KMS-11 (cell line): ENCODE measurements around the gene S1PR5.
"Not testable (repeated sequence)": the region's sequence is repeated elsewhere in the genome, so short reads cannot be mapped to it uniquely, and the experiment has no call there.

Experiments used
- H2AFZ ChIP-seq: fragments of 200-600 bp; sonication (generic); 2 replicates; pipeline ENCODE4 v1.6.1; 2016; ENCODE audit warnings: antibody characterized with exemption, mixed run types, low read depth
- H3K27ac ChIP-seq: fragments of 200-600 bp; sonication (generic); 2 replicates; pipeline ENCODE4 v1.6.1; 2016; ENCODE audit warnings: mild to moderate bottlenecking, mixed run types
- H3K27me3 ChIP-seq: fragments of 200-600 bp; sonication (generic); 2 replicates; pipeline ENCODE4 v1.6.1; 2017; ENCODE audit warnings: mild to moderate bottlenecking, low read depth, mixed run types, moderate library complexity; ENCODE audit not compliant: insufficient read depth
- H3K36me3 ChIP-seq: fragments of 200-600 bp; sonication (generic); 2 replicates; pipeline ENCODE4 v1.6.1; 2017; ENCODE audit warnings: mild to moderate bottlenecking, mixed run types; ENCODE audit not compliant: insufficient read depth
- H3K4me1 ChIP-seq: fragments of 200-600 bp; sonication (generic); 2 replicates; pipeline ENCODE4 v1.6.1; 2016; ENCODE audit warnings: mild to moderate bottlenecking, low read depth, mixed run types; ENCODE audit not compliant: poor library complexity, severe bottlenecking
- H3K4me2 ChIP-seq: fragments of 200-600 bp; sonication (generic); 2 replicates; pipeline ENCODE4 v1.7.0; 2016; ENCODE audit warnings: mild to moderate bottlenecking, mixed run types
- H3K4me3 ChIP-seq: fragments of 200-600 bp; sonication (generic); IDR thresholded peaks from 2 replicates; pipeline ENCODE4 v1.6.1; 2017; ENCODE audit warnings: low read depth, low read length, mixed read lengths; ENCODE audit not compliant: insufficient read depth
- H3K79me2 ChIP-seq: fragments of 200-600 bp; sonication (generic); 2 replicates; pipeline ENCODE4 v1.6.1; 2016; ENCODE audit warnings: low read depth, mixed run types; ENCODE audit not compliant: insufficient read depth
- H3K9ac ChIP-seq: fragments of 200-600 bp; sonication (generic); 2 replicates; pipeline ENCODE4 v1.6.1; 2016; ENCODE audit warnings: mild to moderate bottlenecking, mixed run types
- H4K20me1 ChIP-seq: fragments of 200-600 bp; sonication (generic); 2 replicates; pipeline ENCODE4 v1.6.1; 2016; ENCODE audit warnings: mild to moderate bottlenecking, mixed run types; ENCODE audit not compliant: insufficient read depth
- TF ChIP-seq, protein P1 (sequence below): fragments of 200-600 bp; sonication (generic); conservative IDR thresholded peaks from 2 replicates; pipeline ENCODE4 v1.6.1; 2017; ENCODE audit warnings: low read depth, mild to moderate bottlenecking, antibody characterized with exemption, low read length, moderate library complexity, mixed read lengths

The S1PR5 gene

DNA sequence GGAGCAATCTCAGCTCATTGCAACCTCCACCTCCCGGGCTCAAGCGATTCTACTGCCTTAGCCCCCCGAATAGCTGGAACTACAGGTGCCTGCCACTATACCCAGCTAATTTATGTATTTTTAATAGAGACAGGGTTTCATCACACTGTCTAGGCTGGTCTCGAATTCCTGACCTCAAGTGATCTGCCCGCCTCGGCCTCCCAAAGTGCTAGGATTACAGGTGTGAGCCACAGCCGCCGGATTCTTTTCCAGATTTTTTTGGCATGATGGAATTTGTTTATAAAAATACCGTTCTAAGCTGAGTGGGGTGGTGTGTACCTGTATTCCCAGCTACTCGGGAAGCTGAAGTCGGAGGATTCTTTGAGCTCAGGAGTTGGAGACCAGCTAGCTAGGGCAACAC lies 20.4 kb upstream of the S1PR5 start:
- H3K4me1 ChIP-seq, result peaks cover 10% of the 10 kb centered on the region
- no peaks in the 10 kb centered on the region for H3K79me2 ChIP-seq
- no peak overlapping the region for H2AFZ ChIP-seq
- H3K4me2 ChIP-seq, result no peak overlapping the region
- H3K9ac ChIP-seq, result no peak overlapping the region
- H3K27ac ChIP-seq, result no peak overlapping the region
- TF ChIP-seq, protein P1, sequence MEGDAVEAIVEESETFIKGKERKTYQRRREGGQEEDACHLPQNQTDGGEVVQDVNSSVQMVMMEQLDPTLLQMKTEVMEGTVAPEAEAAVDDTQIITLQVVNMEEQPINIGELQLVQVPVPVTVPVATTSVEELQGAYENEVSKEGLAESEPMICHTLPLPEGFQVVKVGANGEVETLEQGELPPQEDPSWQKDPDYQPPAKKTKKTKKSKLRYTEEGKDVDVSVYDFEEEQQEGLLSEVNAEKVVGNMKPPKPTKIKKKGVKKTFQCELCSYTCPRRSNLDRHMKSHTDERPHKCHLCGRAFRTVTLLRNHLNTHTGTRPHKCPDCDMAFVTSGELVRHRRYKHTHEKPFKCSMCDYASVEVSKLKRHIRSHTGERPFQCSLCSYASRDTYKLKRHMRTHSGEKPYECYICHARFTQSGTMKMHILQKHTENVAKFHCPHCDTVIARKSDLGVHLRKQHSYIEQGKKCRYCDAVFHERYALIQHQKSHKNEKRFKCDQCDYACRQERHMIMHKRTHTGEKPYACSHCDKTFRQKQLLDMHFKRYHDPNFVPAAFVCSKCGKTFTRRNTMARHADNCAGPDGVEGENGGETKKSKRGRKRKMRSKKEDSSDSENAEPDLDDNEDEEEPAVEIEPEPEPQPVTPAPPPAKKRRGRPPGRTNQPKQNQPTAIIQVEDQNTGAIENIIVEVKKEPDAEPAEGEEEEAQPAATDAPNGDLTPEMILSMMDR, result no peak
- H3K36me3 ChIP-seq, result no peaks in the 10 kb centered on the region
- peaks cover 24% of the 10 kb centered on the region; the same call in 1 of the 2 replicates for H3K27me3 ChIP-seq
- H4K20me1 ChIP-seq, result no peaks in the 10 kb centered on the region
- H3K4me3 ChIP-seq, result no peak overlapping the region

DNA sequence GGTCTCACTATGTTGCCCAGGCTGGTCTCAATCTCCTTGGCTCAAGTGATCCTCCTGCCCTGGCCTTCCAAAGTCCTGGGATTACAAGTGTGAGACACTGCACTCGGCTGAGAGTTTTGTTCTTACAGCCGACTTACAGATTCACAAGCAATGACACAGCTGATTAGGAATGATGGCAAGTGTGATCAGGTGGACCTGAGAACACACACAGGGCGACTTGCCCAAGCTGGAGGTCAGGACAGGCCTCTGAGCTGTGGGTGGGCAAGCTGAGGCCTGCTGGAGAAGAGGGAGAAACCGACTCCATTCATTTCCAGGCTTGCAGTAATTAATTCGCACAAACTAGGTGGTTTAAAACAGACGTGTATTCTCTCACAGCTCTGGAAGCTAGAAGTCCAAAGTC lies 18.4 kb upstream of the S1PR5 start:
- no peak overlapping the region for H3K4me3 ChIP-seq
- no peak overlapping the region for H3K27ac ChIP-seq
- no peak overlapping the region for H3K9ac ChIP-seq
- H3K79me2 ChIP-seq, result no peaks in the 10 kb centered on the region
- H3K36me3 ChIP-seq, result no peaks in the 10 kb centered on the region
- H4K20me1 ChIP-seq, result no peaks in the 10 kb centered on the region
- no peak overlapping the region for H3K4me2 ChIP-seq
- H3K27me3 ChIP-seq, result peaks cover 23% of the 10 kb centered on the region; the same call in 1 of the 2 replicates
- TF ChIP-seq, protein P1, result no peak
- no peak overlapping the region for H2AFZ ChIP-seq
- H3K4me1 ChIP-seq, result no peaks in the 10 kb centered on the region

DNA sequence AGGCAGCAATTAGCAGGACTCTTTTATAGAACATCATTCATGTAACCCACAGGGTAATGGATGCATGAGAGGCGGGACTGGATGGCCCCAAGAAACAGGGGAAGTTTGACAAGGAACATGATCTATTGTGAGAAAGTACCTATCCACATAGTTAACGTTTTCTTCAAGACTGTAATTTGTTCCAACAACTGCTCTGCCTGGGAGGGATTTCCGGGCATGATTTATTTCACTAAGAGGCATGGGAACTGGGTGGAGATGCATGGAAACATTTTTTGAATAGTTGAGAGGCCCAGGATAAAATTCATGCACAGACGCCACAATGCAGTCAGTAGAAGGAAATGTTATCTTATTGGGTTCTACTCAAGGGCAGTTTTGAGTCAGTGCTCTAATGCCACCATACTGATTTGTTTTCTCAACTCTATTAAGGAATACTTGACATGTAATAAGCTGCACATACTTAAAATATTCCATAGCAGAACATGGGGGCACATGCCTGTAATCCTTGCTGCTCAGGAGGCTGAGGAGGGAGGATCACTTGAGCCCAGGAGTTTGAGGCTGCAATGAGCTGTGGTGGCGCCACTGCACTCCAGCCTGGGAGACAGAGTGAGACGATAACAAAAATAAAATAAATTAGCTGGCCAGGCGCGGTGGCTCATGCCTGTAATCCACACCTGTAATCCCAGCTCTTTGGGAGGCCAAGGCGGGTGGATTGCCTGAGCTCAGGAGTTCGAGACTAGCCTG lies 16.6 kb upstream of the S1PR5 start:
- H4K20me1 ChIP-seq, result no peaks in the 10 kb centered on the region
- no peaks in the 10 kb centered on the region for H3K36me3 ChIP-seq
- no peaks in the 10 kb centered on the region for H3K79me2 ChIP-seq
- no peak overlapping the region for H3K4me3 ChIP-seq
- no peak overlapping the region for H3K4me2 ChIP-seq
- H3K27ac ChIP-seq, result no peak overlapping the region
- no peak overlapping the region for H3K9ac ChIP-seq
- TF ChIP-seq, protein P1, result no peak
- no peak overlapping the region for H2AFZ ChIP-seq
- no peaks in the 10 kb centered on the region for H3K4me1 ChIP-seq
- peaks cover 16% of the 10 kb centered on the region; the same call in 1 of the 2 replicates for H3K27me3 ChIP-seq

DNA sequence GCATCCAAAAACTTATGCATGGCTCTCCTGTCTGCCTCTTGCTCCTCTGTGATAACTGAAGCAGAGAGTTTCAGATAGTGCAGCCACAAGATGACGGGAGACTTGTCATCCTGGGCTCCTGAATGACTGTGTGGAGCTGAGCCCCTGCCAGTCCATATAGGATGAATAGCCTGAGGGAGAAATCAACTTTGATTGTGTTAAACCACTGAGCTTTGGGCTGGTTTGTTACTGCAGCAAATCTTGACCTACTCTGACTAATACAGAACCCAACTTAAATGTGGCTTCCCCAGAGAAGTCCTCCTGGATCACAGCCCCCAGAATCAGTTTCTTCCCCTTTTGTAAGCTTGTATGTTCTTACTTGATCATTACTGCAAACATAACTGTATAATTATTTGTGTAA lies 15.2 kb upstream of the S1PR5 start:
- Histone ChIP-seq H3K27me3 (peaks cover 11% of the 10 kb centered on the region; the same call in 1 of the 2 replicates), H3K4me2 (no peak overlapping the region), H3K36me3 (no peaks in the 10 kb centered on the region), H3K79me2 (no peaks in the 10 kb centered on the region), H4K20me1 (no peaks in the 10 kb centered on the region), H3K4me3 (no peak overlapping the region), H3K9ac (no peak overlapping the region), H3K4me1 (no peaks in the 10 kb centered on the region), H2AFZ (no peak overlapping the region), H3K27ac (no peak overlapping the region)
- TF ChIP-seq, protein P1, result no peak

DNA sequence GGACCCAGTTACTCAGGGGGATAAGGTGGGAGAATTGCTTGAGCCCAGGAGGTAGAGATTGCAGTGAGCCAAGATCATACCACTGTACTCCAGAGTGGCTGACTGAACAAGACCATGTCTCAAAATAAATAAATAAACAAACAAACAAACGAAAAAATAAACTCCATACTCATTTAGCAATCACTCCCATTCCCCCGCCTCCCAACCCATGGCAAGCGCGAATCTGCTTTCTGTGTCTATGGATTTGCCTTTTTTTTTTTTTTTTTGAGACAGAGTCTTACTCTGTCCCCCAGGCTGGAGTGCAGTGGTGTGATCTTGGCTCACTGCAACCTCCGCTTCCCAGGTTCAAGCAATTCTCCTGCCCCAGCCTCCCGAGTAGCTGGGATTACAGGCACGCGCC lies 9.6 kb upstream of the S1PR5 start:
- not testable (repeated sequence) for H3K4me2 ChIP-seq, H3K36me3 ChIP-seq, H4K20me1 ChIP-seq, H3K9ac ChIP-seq, H3K4me1 ChIP-seq, H3K27ac ChIP-seq, H3K79me2 ChIP-seq, H2AFZ ChIP-seq, H3K27me3 ChIP-seq, H3K4me3 ChIP-seq
